WERI-Rb-1 (cell line): ENCODE results near the gene PRSS21.

Experiments
- DNase-seq: peaks from one replicate; pipeline ENCODE4 v3.0.0-alpha.2; 2020
- H3K27ac ChIP-seq: fragments of 250-450 bp; sonication (Bioruptor Pico); 2 replicates; pipeline ENCODE4 v1.5.1; 2020; ENCODE audit warnings: mild to moderate bottlenecking, moderate library complexity
- H3K27me3 ChIP-seq: fragments of 250-450 bp; sonication (Bioruptor Pico); 2 replicates; pipeline ENCODE4 v1.5.1; 2021; ENCODE audit warnings: mild to moderate bottlenecking, low read depth, moderate library complexity; ENCODE audit not compliant: insufficient read depth, severe bottlenecking
- H3K36me3 ChIP-seq: fragments of 250-450 bp; sonication (Bioruptor Pico); 2 replicates; pipeline ENCODE4 v1.5.1; 2020; ENCODE audit warnings: mild to moderate bottlenecking, moderate library complexity
- H3K4me3 ChIP-seq: 2 replicates; pipeline ENCODE4 v1.5.1; 2011; ENCODE audit warnings: low read depth, mild to moderate bottlenecking, control low read depth, low read length
- H3K9me3 ChIP-seq: fragments of 250-450 bp; sonication (Bioruptor Pico); 2 replicates; pipeline ENCODE4 v1.5.1; 2021; ENCODE audit warnings: mild to moderate bottlenecking, moderate library complexity; ENCODE audit not compliant: severe bottlenecking
- CTCF ChIP-seq: IDR thresholded peaks from 2 replicates; pipeline ENCODE4 v1.5.1; 2011; ENCODE audit warnings: low read depth, mild to moderate bottlenecking, control low read depth, inconsistent platforms, low read length

Gene PRSS21

GRCh38 chr16:2770057-2770951 is 46.7 kb upstream of the PRSS21 start:
- Histone ChIP-seq H3K9me3 (no peaks in the 10 kb centered on the region), H3K36me3 (peaks cover 95% of the 10 kb centered on the region), H3K4me3 (no peak overlapping the region), H3K27ac (no peak overlapping the region), H3K27me3 (no peaks in the 10 kb centered on the region)
- DNase-seq, result peak; percentile 43
- TF ChIP-seq CTCF, result peak; percentile 38; the same call in 1 of the 2 replicates

GRCh38 chr16:2771496-2772402 is 45.3 kb upstream of the PRSS21 start:
- no peak overlapping the region for H3K27ac ChIP-seq
- DNase-seq, result no peak
- H3K36me3 ChIP-seq, result peaks cover 87% of the 10 kb centered on the region
- no peaks in the 10 kb centered on the region for H3K9me3 ChIP-seq
- no peak overlapping the region for H3K4me3 ChIP-seq
- H3K27me3 ChIP-seq, result no peaks in the 10 kb centered on the region
- TF ChIP-seq CTCF, result no peak

GRCh38 chr16:2773188-2773968 is 43.7 kb upstream of the PRSS21 start:
- no peak for DNase-seq
- no peak for TF ChIP-seq CTCF
- no peaks in the 10 kb centered on the region for H3K27me3 ChIP-seq
- H3K4me3 ChIP-seq, result no peak overlapping the region
- H3K9me3 ChIP-seq, result no peaks in the 10 kb centered on the region
- no peak overlapping the region for H3K27ac ChIP-seq
- H3K36me3 ChIP-seq, result peaks cover 74% of the 10 kb centered on the region

- no peak for DNase-seq
- Histone ChIP-seq H3K36me3 (peaks cover 65% of the 10 kb centered on the region), H3K4me3 (no peak overlapping the region), H3K27me3 (no peaks in the 10 kb centered on the region), H3K27ac (no peak overlapping the region), H3K9me3 (no peaks in the 10 kb centered on the region)
- no peak for TF ChIP-seq CTCF
These were observed 42.7 kb upstream of the PRSS21 start for GRCh38 chr16:2774161-2774891.

- Histone ChIP-seq H3K9me3 (no peaks in the 10 kb centered on the region), H3K27ac (no peak overlapping the region), H3K4me3 (no peak overlapping the region), H3K27me3 (no peaks in the 10 kb centered on the region), H3K36me3 (peaks cover 56% of the 10 kb centered on the region)
- no peak for TF ChIP-seq CTCF
- no peak for DNase-seq
These were observed 41.8 kb upstream of the PRSS21 start for GRCh38 chr16:2775131-2775716.
